ENCODE data around the gene RENBP.

- TF ChIP-seq TAF1 (IDR thresholded peaks at IDR 0.05; ENCODE audit: low read depth, low read length) (no peak), POLR2A (IDR thresholded peaks at IDR 0.05; ENCODE audit: low read depth, low read length) (peak; percentile 65)
Observed at GRCh38 chrX:153953342-153953830, 8.9 kb upstream of the RENBP start.
